ENCODE data around the gene NSMF.

DNA sequence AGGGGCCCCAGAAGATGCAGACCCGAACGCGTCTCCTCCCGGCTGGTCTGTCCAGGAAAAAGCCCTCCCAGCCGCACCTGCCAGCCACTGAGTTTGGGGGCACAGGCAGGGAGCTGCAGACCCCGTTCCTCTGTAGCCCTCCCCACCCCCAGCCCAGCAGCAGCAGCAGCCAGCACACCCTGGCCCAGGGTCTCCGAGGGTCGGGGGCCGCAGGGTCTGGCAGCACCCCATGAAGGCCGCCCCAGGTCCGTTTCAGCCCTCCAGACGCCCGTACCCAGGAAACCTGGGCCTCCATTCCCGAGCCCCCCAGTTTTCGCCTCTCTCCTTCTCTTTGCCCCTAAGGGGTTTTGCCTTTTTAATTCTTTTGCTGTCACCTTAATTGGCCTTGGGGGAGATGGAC lies 55.9 kb downstream of the NSMF start:
- no peak for TF ChIP-seq POLR2A (IDR thresholded peaks at IDR 0.05)
- TF ChIP-seq, protein P1, sequence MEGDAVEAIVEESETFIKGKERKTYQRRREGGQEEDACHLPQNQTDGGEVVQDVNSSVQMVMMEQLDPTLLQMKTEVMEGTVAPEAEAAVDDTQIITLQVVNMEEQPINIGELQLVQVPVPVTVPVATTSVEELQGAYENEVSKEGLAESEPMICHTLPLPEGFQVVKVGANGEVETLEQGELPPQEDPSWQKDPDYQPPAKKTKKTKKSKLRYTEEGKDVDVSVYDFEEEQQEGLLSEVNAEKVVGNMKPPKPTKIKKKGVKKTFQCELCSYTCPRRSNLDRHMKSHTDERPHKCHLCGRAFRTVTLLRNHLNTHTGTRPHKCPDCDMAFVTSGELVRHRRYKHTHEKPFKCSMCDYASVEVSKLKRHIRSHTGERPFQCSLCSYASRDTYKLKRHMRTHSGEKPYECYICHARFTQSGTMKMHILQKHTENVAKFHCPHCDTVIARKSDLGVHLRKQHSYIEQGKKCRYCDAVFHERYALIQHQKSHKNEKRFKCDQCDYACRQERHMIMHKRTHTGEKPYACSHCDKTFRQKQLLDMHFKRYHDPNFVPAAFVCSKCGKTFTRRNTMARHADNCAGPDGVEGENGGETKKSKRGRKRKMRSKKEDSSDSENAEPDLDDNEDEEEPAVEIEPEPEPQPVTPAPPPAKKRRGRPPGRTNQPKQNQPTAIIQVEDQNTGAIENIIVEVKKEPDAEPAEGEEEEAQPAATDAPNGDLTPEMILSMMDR (IDR thresholded peaks at IDR 0.05), result no peak
- TF ChIP-seq POLR2AphosphoS5 (IDR thresholded peaks at IDR 0.05), result no peak
